Osteocyte (in vitro differentiated cells): ENCODE data around the gene KIFC3. TPM values are rescaled to one million over a fixed set of nuclear protein-coding genes. Genes with fewer than 3 reads are reported as not detected.
"Not testable (repeated sequence)": the region's sequence is repeated elsewhere in the genome, so short reads cannot be mapped to it uniquely, and the experiment has no call there.

ENCODE experiments used
- DNase-seq: peaks from one replicate; pipeline ENCODE4 v3.0.0; 2021; ENCODE audit warnings: mixed read lengths; ENCODE audit not compliant: unreplicated experiment; ENCODE audit errors: extremely low spot score
- H3K27ac Mint-ChIP-seq: one replicate; pipeline ENCODE4 v1.8.0; 2021; ENCODE audit warnings: mild to moderate bottlenecking, mixed read lengths; ENCODE audit not compliant: unreplicated experiment
- H3K27me3 Mint-ChIP-seq: one replicate; pipeline ENCODE4 v1.8.0; 2021; ENCODE audit warnings: mixed read lengths; ENCODE audit not compliant: unreplicated experiment
- H3K36me3 Mint-ChIP-seq: one replicate; pipeline ENCODE4 v1.8.0; 2021; ENCODE audit warnings: mixed read lengths; ENCODE audit not compliant: unreplicated experiment
- H3K4me1 Mint-ChIP-seq: one replicate; pipeline ENCODE4 v1.8.0; 2021; ENCODE audit warnings: mixed read lengths; ENCODE audit not compliant: unreplicated experiment
- H3K4me3 Mint-ChIP-seq: one replicate; pipeline ENCODE4 v1.8.0; 2021; ENCODE audit warnings: mild to moderate bottlenecking, moderate library complexity, mixed read lengths; ENCODE audit not compliant: unreplicated experiment
- H3K9me3 Mint-ChIP-seq: one replicate; pipeline ENCODE4 v1.8.0; 2021; ENCODE audit warnings: mixed read lengths; ENCODE audit not compliant: unreplicated experiment
- total RNA-seq: library from RNA; stranded (reverse); gene quantifications from 2 replicates; pipeline ENCODE4 v1.2.1, GENCODE V29; 2021
- TF ChIP-seq, protein P1 (sequence below): fragments of 200-600 bp; sonication (generic); IDR thresholded peaks from 2 replicates; pipeline ENCODE4 v1.5.0; 2021; ENCODE audit warnings: antibody characterized with exemption, mild to moderate bottlenecking, moderate library complexity

Gene KIFC3
- total RNA-seq, 1 donor from 2014 or later: 196 TPM

DNA sequence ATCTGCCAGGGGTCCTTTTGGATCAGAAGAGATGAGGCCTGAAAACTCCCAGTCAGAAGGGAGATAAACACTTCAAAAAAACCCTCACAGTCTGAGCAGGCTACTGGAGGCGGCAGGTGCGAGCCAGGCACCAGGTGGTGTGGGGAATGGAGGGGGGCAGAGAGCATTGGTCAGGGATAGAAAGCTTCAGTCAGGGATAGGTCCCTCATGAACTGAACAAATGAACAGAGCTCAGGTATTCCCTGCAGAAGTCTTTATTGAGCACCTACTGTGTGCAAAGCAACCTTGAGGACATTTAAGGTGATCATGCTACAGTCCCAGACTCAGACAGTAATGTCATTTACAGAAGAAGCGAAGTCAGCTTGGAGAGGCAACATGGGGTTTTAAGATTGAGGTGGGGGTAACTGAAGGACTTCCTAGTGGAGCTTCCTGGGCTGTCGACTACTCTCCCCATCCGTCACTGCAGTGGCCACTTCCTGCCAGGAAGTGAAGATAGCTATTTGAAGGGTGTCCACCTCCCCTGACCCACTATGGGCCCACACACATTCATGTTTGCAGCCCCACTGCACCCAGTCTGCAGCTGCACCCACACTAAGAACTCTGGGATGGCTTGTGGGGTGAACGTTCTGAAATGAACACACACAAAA, 3.2 kb downstream of the KIFC3 start:
- TF ChIP-seq, protein P1, sequence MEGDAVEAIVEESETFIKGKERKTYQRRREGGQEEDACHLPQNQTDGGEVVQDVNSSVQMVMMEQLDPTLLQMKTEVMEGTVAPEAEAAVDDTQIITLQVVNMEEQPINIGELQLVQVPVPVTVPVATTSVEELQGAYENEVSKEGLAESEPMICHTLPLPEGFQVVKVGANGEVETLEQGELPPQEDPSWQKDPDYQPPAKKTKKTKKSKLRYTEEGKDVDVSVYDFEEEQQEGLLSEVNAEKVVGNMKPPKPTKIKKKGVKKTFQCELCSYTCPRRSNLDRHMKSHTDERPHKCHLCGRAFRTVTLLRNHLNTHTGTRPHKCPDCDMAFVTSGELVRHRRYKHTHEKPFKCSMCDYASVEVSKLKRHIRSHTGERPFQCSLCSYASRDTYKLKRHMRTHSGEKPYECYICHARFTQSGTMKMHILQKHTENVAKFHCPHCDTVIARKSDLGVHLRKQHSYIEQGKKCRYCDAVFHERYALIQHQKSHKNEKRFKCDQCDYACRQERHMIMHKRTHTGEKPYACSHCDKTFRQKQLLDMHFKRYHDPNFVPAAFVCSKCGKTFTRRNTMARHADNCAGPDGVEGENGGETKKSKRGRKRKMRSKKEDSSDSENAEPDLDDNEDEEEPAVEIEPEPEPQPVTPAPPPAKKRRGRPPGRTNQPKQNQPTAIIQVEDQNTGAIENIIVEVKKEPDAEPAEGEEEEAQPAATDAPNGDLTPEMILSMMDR: no peak
- Mint-ChIP-seq H3K9me3 (no peaks in the 10 kb centered on the region), H3K27ac (peak overlapping the region; percentile 85), H3K36me3 (peaks cover 19% of the 10 kb centered on the region), H3K4me3 (peak overlapping the region; percentile 73), H3K4me1 (peaks cover 70% of the 10 kb centered on the region), H3K27me3 (no peaks in the 10 kb centered on the region)
- DNase-seq: no peak

DNA sequence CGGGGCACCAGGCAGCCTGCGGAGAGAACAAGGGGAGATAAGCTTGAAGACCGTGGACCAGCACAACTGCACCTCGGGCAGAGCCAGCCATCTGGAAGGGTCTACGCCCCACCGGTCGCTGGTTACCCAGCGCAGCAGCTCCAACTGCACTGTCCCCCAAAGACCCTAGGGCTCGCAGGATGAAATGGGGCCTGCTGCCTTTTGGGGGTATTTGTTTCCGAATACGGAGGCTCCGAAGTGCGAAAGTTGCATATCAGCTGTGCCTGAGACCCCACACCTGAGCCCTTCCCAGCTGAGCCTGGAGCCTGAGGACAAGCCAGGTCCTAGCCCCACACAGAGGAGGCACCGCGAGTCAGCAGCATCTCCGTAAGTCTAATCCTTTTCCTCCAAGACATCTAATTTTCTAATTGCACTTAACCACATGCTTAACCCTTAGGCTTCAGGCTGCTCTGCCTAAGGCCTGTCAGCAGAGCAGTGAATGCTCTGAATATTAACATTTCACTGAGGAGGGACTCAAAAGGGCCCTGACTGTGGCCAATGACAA, 4.0 kb downstream of the KIFC3 start:
- Mint-ChIP-seq H3K9me3 (no peaks in the 10 kb centered on the region), H3K27ac (peak overlapping the region; percentile 85), H3K4me3 (peak overlapping the region; percentile 73), H3K4me1 (peaks cover 62% of the 10 kb centered on the region), H3K27me3 (no peaks in the 10 kb centered on the region), H3K36me3 (peaks cover 19% of the 10 kb centered on the region)
- DNase-seq: no peak
- TF ChIP-seq, protein P1: no peak

DNA sequence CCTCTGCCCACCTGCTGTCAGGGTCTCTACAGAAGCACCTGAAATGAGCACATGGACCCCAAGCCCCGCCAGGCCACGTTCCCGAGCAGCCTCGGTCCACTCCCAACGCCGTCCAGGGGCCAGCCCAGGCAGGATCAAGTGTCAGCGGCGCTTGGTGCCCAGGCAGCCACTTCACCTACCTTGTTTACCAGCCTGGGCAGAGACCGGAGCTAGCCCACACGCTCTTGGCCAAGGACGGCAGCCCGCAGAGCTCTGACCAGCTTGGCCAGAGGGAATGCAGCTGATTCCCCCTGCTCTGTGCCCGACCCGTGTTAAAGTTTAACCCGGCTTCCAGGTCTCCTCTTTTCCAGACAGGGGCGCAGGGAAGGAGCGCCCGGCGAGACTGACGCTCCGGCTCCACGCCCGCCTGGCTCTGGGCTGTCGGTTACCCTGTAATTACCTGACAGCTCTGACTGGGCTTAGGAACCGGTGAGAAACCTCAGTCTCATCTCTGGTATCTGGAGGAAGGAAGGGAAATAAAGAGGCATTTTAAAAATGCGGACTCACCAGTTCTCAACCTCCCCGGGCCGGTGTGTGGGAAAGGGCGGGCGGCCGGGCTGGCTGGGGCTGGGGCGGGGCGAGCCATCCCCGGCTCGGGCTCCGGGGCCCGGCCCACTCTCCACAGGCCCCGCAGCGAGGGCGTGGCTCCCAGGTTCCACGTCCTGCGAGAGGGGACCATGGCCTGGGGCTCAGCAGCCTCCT, 4.6 kb downstream of the KIFC3 start:
- no peaks in the 10 kb centered on the region for H3K27me3 Mint-ChIP-seq
- H3K4me1 Mint-ChIP-seq: peaks cover 56% of the 10 kb centered on the region
- TF ChIP-seq, protein P1: no peak
- no peak for DNase-seq
- peak overlapping the region; percentile 85 for H3K27ac Mint-ChIP-seq
- peak overlapping the region; percentile 69 for H3K4me3 Mint-ChIP-seq
- no peaks in the 10 kb centered on the region for H3K9me3 Mint-ChIP-seq
- H3K36me3 Mint-ChIP-seq: peaks cover 20% of the 10 kb centered on the region

DNA sequence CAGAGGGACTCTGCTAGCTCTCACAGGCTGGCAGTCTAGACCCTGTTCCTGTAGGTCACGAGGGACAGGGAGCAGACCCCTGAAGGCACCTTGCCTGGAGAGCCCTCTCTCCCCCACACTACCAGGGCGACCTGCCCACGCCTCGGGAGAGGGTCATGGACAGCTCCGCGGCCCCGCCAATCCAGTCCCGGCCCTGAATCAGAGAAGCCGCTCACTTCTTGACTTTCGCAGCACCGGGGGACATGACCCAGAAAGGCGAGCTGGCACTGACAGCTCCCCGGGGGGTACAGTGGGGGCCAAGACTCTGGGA, 5.1 kb downstream of the KIFC3 start:
- Mint-ChIP-seq H3K9me3 (no peaks in the 10 kb centered on the region), H3K27ac (peak overlapping the region; percentile 85), H3K4me3 (peak overlapping the region; percentile 69)

DNA sequence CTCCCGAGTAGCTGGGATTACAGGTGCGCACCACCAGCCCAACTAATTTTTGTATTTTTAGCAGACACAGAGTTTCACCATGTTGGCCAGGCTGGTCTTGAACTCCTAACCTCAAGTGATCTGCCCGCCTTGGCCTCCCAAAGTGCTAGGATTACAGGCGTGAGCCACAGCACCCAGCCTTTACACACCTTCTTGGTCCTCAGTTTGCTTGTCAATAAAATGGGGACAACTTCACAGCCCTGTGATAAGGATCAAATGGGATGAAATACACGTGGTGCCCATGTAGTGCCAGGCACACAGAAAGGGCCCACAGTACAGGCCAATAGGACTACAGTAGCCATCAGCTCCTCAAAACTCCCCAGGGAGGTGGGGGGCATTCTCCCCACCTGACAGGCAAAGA, 6.3 kb downstream of the KIFC3 start:
- not testable (repeated sequence) for H3K27me3 Mint-ChIP-seq, H3K4me3 Mint-ChIP-seq, H3K9me3 Mint-ChIP-seq, DNase-seq
- peak overlapping the region; percentile 81 for H3K27ac Mint-ChIP-seq
- H3K36me3 Mint-ChIP-seq: peaks cover 29% of the 10 kb centered on the region
- H3K4me1 Mint-ChIP-seq: peaks cover 61% of the 10 kb centered on the region

More for the DNA sequence above, 5.1 kb downstream of the KIFC3 start:
- TF ChIP-seq, protein P1: no peak
- Mint-ChIP-seq H3K36me3 (peaks cover 24% of the 10 kb centered on the region), H3K27me3 (no peaks in the 10 kb centered on the region), H3K4me1 (peaks cover 56% of the 10 kb centered on the region)
- no peak for DNase-seq
